NCI-H460 (cell line): ENCODE measurements around the gene HDAC4. TPM values are rescaled to one million over a fixed set of nuclear protein-coding genes. Genes with fewer than 3 reads are reported as not detected.

Source experiments
- DNase-seq: peaks from one replicate; pipeline ENCODE4 v3.0.0-alpha.2; 2016; ENCODE audit warnings: low read depth; ENCODE audit errors: extremely low read depth
- total RNA-seq: library from RNA; depleted of rRNA; stranded (reverse); fragments of >200 nt; shearing (Covaris generic); gene quantifications from 2 replicates; pipeline ENCODE4 v1.2.3, GENCODE V29; 2014

Gene HDAC4
- total RNA-seq, 1 experiment from 2014 or later: 21.0 TPM

- no peak for DNase-seq
These were observed 45.7 kb downstream of the HDAC4 start for GRCh38 chr2:239355139-239355538.

GRCh38 chr2:239354791-239355136, 46.1 kb downstream of the HDAC4 start:
- no peak for DNase-seq

GRCh38 chr2:239354132-239354790, 46.6 kb downstream of the HDAC4 start:
- DNase-seq: no peak

- DNase-seq: no peak
These were observed 47.1 kb downstream of the HDAC4 start for GRCh38 chr2:239353692-239354091.

- DNase-seq: no peak
These were observed 49.1 kb downstream of the HDAC4 start for GRCh38 chr2:239351687-239352086.

GRCh38 chr2:239349453-239350135, 51.2 kb downstream of the HDAC4 start:
- DNase-seq: no peak

GRCh38 chr2:239348563-239349452, 52.0 kb downstream of the HDAC4 start:
- DNase-seq: no peak

- DNase-seq: no peak
These were observed 54.1 kb downstream of the HDAC4 start for GRCh38 chr2:239346676-239347075.

GRCh38 chr2:239345251-239345650, 55.6 kb downstream of the HDAC4 start:
- no peak for DNase-seq

- DNase-seq: no peak
These were observed 56.0 kb downstream of the HDAC4 start for GRCh38 chr2:239344857-239345216.

GRCh38 chr2:239343946-239344856, 56.6 kb downstream of the HDAC4 start:
- no peak for DNase-seq

- no peak for DNase-seq
These were observed 57.4 kb downstream of the HDAC4 start for GRCh38 chr2:239343460-239343859.

GRCh38 chr2:239341840-239342239, 59.0 kb downstream of the HDAC4 start:
- no peak for DNase-seq

- no peak for DNase-seq
These were observed 59.6 kb downstream of the HDAC4 start for GRCh38 chr2:239341146-239341732.

GRCh38 chr2:239339726-239340601, 60.9 kb downstream of the HDAC4 start:
- no peak for DNase-seq

GRCh38 chr2:239339241-239339640, 61.6 kb downstream of the HDAC4 start:
- DNase-seq: no peak

- DNase-seq: no peak
These were observed 62.8 kb downstream of the HDAC4 start for GRCh38 chr2:239337877-239338484.

GRCh38 chr2:239337122-239337876, 63.5 kb downstream of the HDAC4 start:
- no peak for DNase-seq
